Activated CD4-positive, CD25-positive, alpha-beta regulatory T cell treated with anti-CD3 and anti-CD28 coated beads, Interleukin-2, amount 50 U/mL, for 24 hours (primary cell): ENCODE data around the gene METTL8.
"Not testable (repeated sequence)": the region's sequence is repeated elsewhere in the genome, so short reads cannot be mapped to it uniquely, and the experiment has no call there.

Experiments
- ATAC-seq, 2 donors: fragments of 150-1000 bp; cut with Tn5 transposase; one replicate each; pipeline ENCODE4 v1.10.0; 2021; ENCODE audit warnings: mild to moderate bottlenecking in 1 of 2, moderate library complexity in 1 of 2

The METTL8 gene

GRCh38 chr2:171401947-171402346 lies 31.8 kb downstream of the METTL8 start:
- ATAC-seq = no peak

GRCh38 chr2:171400395-171400794 lies 33.4 kb downstream of the METTL8 start:
- no peak for ATAC-seq

GRCh38 chr2:171399292-171399691 lies 34.5 kb downstream of the METTL8 start:
- peak in 1 of 2 donors; percentile 10 for ATAC-seq

- ATAC-seq = no peak
Observed at GRCh38 chr2:171394164-171394740, 39.5 kb downstream of the METTL8 start.

- ATAC-seq = no peak
Observed at GRCh38 chr2:171393487-171393886, 40.3 kb downstream of the METTL8 start.

- no peak for ATAC-seq
Observed at GRCh38 chr2:171391532-171391931, 42.3 kb downstream of the METTL8 start.

GRCh38 chr2:171390941-171391516 lies 42.8 kb downstream of the METTL8 start:
- ATAC-seq = peak in 1 of 2 donors; percentile 33

- no peak for ATAC-seq
Observed at GRCh38 chr2:171389780-171390179, 44.0 kb downstream of the METTL8 start.

GRCh38 chr2:171389325-171389724 lies 44.5 kb downstream of the METTL8 start:
- no peak for ATAC-seq

GRCh38 chr2:171387052-171387451 lies 46.7 kb downstream of the METTL8 start:
- no peak for ATAC-seq

- ATAC-seq = no peak
Observed at GRCh38 chr2:171386627-171387026, 47.2 kb downstream of the METTL8 start.

GRCh38 chr2:171383134-171383533 lies 50.7 kb downstream of the METTL8 start:
- no peak for ATAC-seq

- ATAC-seq = not testable (repeated sequence)
Observed at GRCh38 chr2:171382175-171382574, 51.6 kb downstream of the METTL8 start.

GRCh38 chr2:171377852-171378251 lies 55.9 kb downstream of the METTL8 start:
- ATAC-seq = not testable (repeated sequence)

GRCh38 chr2:171367692-171368091 lies 66.1 kb downstream of the METTL8 start:
- ATAC-seq = no peak

- no peak for ATAC-seq
Observed at GRCh38 chr2:171365778-171366177, 68.0 kb downstream of the METTL8 start.

GRCh38 chr2:171365232-171365631 lies 68.6 kb downstream of the METTL8 start:
- no peak for ATAC-seq

- no peak for ATAC-seq
Observed at GRCh38 chr2:171362396-171362795, 71.4 kb downstream of the METTL8 start.

- ATAC-seq = no peak
Observed at GRCh38 chr2:171360905-171361304, 72.9 kb downstream of the METTL8 start.

- ATAC-seq = not testable (repeated sequence)
Observed at GRCh38 chr2:171353746-171354145, 80.0 kb downstream of the METTL8 start.

GRCh38 chr2:171348056-171348455 lies 85.7 kb downstream of the METTL8 start:
- no peak for ATAC-seq

- ATAC-seq = peak; percentile 38 to 59
Observed at GRCh38 chr2:171347591-171348032, 86.2 kb downstream of the METTL8 start.

GRCh38 chr2:171346723-171347557 lies 86.8 kb downstream of the METTL8 start:
- ATAC-seq = peak; percentile 41 to 67
